BJ (cell line): ENCODE measurements around the gene GRB10. TPM values are rescaled to one million over a fixed set of nuclear protein-coding genes. Genes with fewer than 3 reads are reported as not detected.
"Not testable (repeated sequence)": the region's sequence is repeated elsewhere in the genome, so short reads cannot be mapped to it uniquely, and the experiment has no call there.

Source experiments
- CTCF ChIA-PET: fragments of 350-600 bp; formaldehyde crosslinking; extraction: SDS; loops from one replicate; lab custom pipeline; 2021; ENCODE audit warnings: antibody characterized with exemption, inconsistent platforms; lab: Yijun Ruan, JAX
- POLR2A ChIA-PET: fragments of 300-600 bp; sonication (Branson Sonifier 250); formaldehyde crosslinking; extraction: SDS; loops from one replicate; lab custom pipeline; 2021; ENCODE audit warnings: antibody characterized with exemption; lab: Charles Lee
- DNase-seq: peaks from one replicate; pipeline ENCODE4 v3.0.0-alpha.2; 2011; ENCODE audit warnings: low read depth
- H3K27me3 ChIP-seq: 2 replicates; pipeline ENCODE4 v1.6.0; 2011; ENCODE audit warnings: low read length; ENCODE audit not compliant: control insufficient read depth, insufficient read depth
- H3K36me3 ChIP-seq: 2 replicates; pipeline ENCODE4 v1.5.1; 2011; ENCODE audit warnings: low read length; ENCODE audit not compliant: control insufficient read depth, insufficient read depth
- H3K4me3 ChIP-seq: 2 replicates; pipeline ENCODE4 v1.5.1; 2011; ENCODE audit warnings: low read depth, mild to moderate bottlenecking, control low read depth, low read length
- polyA plus RNA-seq: library from polyadenylated mRNA; depleted of rRNA; stranded (reverse); fragments of >200 nt; gene quantifications from 2 replicates; pipeline ENCODE4 v1.2.3, GENCODE V29; 2011
- TF ChIP-seq, protein P1 (sequence below): IDR thresholded peaks from 2 replicates; pipeline ENCODE4 v1.5.1; 2011; ENCODE audit warnings: low read depth, mild to moderate bottlenecking, control low read depth, inconsistent platforms, low read length, moderate library complexity; ENCODE audit not compliant: insufficient read depth

GRB10 gene
- polyA plus RNA-seq, 1 experiment, result 8.5 TPM

- ChIA-PET CTCF (no interaction called here), POLR2A (no interaction called here)
- no peak for DNase-seq
- peaks cover 1% of the 10 kb centered on the region; the same call in 1 of the 2 replicates for H3K36me3 ChIP-seq
- H3K27me3 ChIP-seq, result no peaks in the 10 kb centered on the region
- no peak overlapping the region for H3K4me3 ChIP-seq
- TF ChIP-seq, protein P1, sequence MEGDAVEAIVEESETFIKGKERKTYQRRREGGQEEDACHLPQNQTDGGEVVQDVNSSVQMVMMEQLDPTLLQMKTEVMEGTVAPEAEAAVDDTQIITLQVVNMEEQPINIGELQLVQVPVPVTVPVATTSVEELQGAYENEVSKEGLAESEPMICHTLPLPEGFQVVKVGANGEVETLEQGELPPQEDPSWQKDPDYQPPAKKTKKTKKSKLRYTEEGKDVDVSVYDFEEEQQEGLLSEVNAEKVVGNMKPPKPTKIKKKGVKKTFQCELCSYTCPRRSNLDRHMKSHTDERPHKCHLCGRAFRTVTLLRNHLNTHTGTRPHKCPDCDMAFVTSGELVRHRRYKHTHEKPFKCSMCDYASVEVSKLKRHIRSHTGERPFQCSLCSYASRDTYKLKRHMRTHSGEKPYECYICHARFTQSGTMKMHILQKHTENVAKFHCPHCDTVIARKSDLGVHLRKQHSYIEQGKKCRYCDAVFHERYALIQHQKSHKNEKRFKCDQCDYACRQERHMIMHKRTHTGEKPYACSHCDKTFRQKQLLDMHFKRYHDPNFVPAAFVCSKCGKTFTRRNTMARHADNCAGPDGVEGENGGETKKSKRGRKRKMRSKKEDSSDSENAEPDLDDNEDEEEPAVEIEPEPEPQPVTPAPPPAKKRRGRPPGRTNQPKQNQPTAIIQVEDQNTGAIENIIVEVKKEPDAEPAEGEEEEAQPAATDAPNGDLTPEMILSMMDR, result no peak
Observed at GRCh38 chr7:50743016-50743415, 39.7 kb downstream of the GRB10 start.

- ChIA-PET POLR2A (no interaction called here), CTCF (no interaction called here)
Observed at GRCh38 chr7:50742401-50742800, 40.3 kb downstream of the GRB10 start.

GRCh38 chr7:50739744-50740435 lies 42.8 kb downstream of the GRB10 start:
- Histone ChIP-seq H3K4me3 (no peak overlapping the region), H3K36me3 (no peaks in the 10 kb centered on the region; the same call in 1 of the 2 replicates), H3K27me3 (no peaks in the 10 kb centered on the region)
- no peak for DNase-seq
- POLR2A ChIA-PET, result no interaction called here
- TF ChIP-seq, protein P1, result no peak
- CTCF ChIA-PET, result no interaction called here

More at GRCh38 chr7:50742401-50742800, 40.3 kb downstream of the GRB10 start:
- no peak for DNase-seq
- peaks cover 1% of the 10 kb centered on the region; the same call in 1 of the 2 replicates for H3K36me3 ChIP-seq
- H3K27me3 ChIP-seq, result no peaks in the 10 kb centered on the region
- H3K4me3 ChIP-seq, result no peak overlapping the region
- TF ChIP-seq, protein P1, result no peak

DNA sequence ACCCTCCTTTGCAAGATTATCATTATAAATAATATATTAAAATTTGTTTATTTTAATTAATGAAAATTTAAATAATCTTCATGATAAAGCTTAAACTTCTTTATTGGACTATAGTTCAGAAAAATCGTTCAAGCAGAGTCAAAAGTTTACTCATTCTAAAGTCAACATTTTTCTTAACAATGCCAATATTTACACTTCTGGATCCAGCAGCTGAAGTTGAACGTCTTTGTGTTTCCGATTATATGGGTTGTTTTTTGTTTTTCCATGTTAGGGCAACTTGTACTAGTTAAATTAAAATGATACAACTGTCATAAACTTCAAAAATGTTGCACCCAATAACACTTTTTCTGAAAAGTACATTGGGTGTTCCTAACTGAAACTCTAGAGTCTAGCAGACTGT lies 43.8 kb downstream of the GRB10 start:
- H3K36me3 ChIP-seq, result no peaks in the 10 kb centered on the region
- no peak for DNase-seq
- no peak overlapping the region for H3K4me3 ChIP-seq
- POLR2A ChIA-PET, result no interaction called here
- no peaks in the 10 kb centered on the region for H3K27me3 ChIP-seq
- CTCF ChIA-PET, result no interaction called here
- TF ChIP-seq, protein P1, result no peak

- DNase-seq, H3K4me3 ChIP-seq, POLR2A ChIA-PET, H3K36me3 ChIP-seq, H3K27me3 ChIP-seq, CTCF ChIA-PET: not testable (repeated sequence)
Observed at GRCh38 chr7:50735836-50736235, 46.9 kb downstream of the GRB10 start.

DNA sequence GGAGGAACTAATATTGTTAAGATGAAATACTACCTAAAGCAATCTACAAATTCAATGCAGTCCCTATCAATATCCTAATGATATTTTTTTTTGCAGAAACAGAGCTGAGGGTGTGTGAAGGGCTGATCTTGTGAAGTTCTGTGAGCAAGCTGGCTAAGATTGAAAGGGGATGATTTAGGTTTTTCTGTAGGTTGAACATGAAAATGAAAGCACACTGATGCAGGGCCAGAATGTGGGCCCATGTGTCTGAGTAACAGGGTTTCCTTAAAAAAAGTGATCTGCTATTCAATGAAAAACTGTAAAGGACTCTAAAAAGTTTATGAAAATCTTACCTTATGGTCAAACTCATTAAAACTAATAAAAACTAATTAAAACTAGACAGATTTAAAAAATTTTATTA lies 47.4 kb downstream of the GRB10 start:
- CTCF ChIA-PET, result no interaction called here
- TF ChIP-seq, protein P1, result no peak
- H3K27me3 ChIP-seq, result no peaks in the 10 kb centered on the region
- DNase-seq, result no peak
- no peak overlapping the region for H3K4me3 ChIP-seq
- H3K36me3 ChIP-seq, result no peaks in the 10 kb centered on the region
- POLR2A ChIA-PET, result no interaction called here
